GM12878 (cell line): ENCODE measurements around the gene MEIOSIN. TPM values are rescaled to one million over a fixed set of nuclear protein-coding genes. Genes with fewer than 3 reads are reported as not detected.

Experiments
- ATF7 ChIP-seq: fragments of 450-650 bp; IDR thresholded peaks from 2 replicates; pipeline ENCODE4 v1.6.1; 2016; ENCODE audit warnings: low read depth, mild to moderate bottlenecking
- CEBPZ ChIP-seq: fragments of 150-350 bp; IDR thresholded peaks from 2 replicates; pipeline ENCODE4 v1.6.1; 2016; ENCODE audit warnings: low read depth, low read length
- EZH2 ChIP-seq: IDR thresholded peaks from 2 replicates; pipeline ENCODE4 v1.6.1; 2012; ENCODE audit warnings: low read depth, mild to moderate bottlenecking, control low read depth, inconsistent platforms, low read length, borderline replicate concordance; ENCODE audit not compliant: control insufficient read depth
- GATAD2B ChIP-seq: fragments of 450-650 bp; conservative IDR thresholded peaks from 2 replicates; pipeline ENCODE4 v1.6.1; 2017; ENCODE audit warnings: low read depth, mild to moderate bottlenecking, moderate library complexity
- HDAC6 ChIP-seq: fragments of 200-600 bp; sonication (generic); IDR thresholded peaks from one replicate; pipeline ENCODE4 v1.8.0; 2017; ENCODE audit warnings: antibody characterized with exemption; ENCODE audit not compliant: unreplicated experiment
- MXI1 ChIP-seq: fragments of 150-350 bp; IDR thresholded peaks from 2 replicates; pipeline ENCODE4 v1.6.1; 2011; ENCODE audit warnings: low read depth, mild to moderate bottlenecking, inconsistent platforms, low read length, improper control_type of control experiment
- MYB ChIP-seq: fragments of 150-350 bp; IDR thresholded peaks from 2 replicates; pipeline ENCODE4 v1.6.1; 2014; ENCODE audit warnings: mild to moderate bottlenecking, low read depth, low read length, borderline replicate concordance
- NFIC ChIP-seq: IDR thresholded peaks from 2 replicates; pipeline ENCODE4 v1.6.1; 2012; ENCODE audit warnings: low read depth, mild to moderate bottlenecking, inconsistent platforms, low read length, moderate library complexity
- NKRF ChIP-seq: fragments of 450-650 bp; conservative IDR thresholded peaks from 2 replicates; pipeline ENCODE4 v1.6.1; 2017; ENCODE audit warnings: mild to moderate bottlenecking, moderate library complexity
- PAX5 ChIP-seq: IDR thresholded peaks from 2 replicates; pipeline ENCODE4 v1.6.1; 2011; ENCODE audit warnings: low read depth, low read length, borderline replicate concordance
- POLR2AphosphoS5 ChIP-seq: IDR thresholded peaks from 2 replicates; pipeline ENCODE4 v1.6.1; 2011; ENCODE audit warnings: mild to moderate bottlenecking, low read length, inconsistent platforms
- SMAD5 ChIP-seq: IDR thresholded peaks from 2 replicates; pipeline ENCODE4 v1.6.1; 2016; ENCODE audit warnings: antibody characterized with exemption, low read depth
- SMC3 ChIP-seq: IDR thresholded peaks from 2 replicates; pipeline ENCODE4 v1.6.1; 2011; ENCODE audit warnings: low read length, improper control_type of control experiment, borderline replicate concordance
- TARDBP ChIP-seq: IDR thresholded peaks from 2 replicates; pipeline ENCODE4 v1.6.1; 2016; ENCODE audit warnings: borderline replicate concordance
- ZBED1 ChIP-seq: IDR thresholded peaks from 2 replicates; pipeline ENCODE4 v1.6.1; 2016; ENCODE audit warnings: borderline replicate concordance
- ZBTB40 ChIP-seq: fragments of 450-650 bp; IDR thresholded peaks from 2 replicates; pipeline ENCODE4 v1.6.1; 2016; ENCODE audit warnings: mild to moderate bottlenecking, moderate library complexity, borderline replicate concordance
- ZNF217 ChIP-seq: fragments of 450-650 bp; IDR thresholded peaks from 2 replicates; pipeline ENCODE4 v1.6.1; 2017; ENCODE audit warnings: antibody characterized with exemption, mild to moderate bottlenecking
- ZNF384 ChIP-seq: IDR thresholded peaks from 2 replicates; pipeline ENCODE4 v1.6.1; 2012; ENCODE audit warnings: low read depth, mild to moderate bottlenecking, low read length, improper control_type of control experiment, borderline replicate concordance
- polyA plus RNA-seq, 11 experiments: library from polyadenylated mRNA; depleted of rRNA in 4 of 11; unstranded in 6 of 11; stranded (reverse) in 5 of 11; fragments of >200 nt; fragmentation: Nextera tagmentation in 4 of 11; fragmentation: Illumina TruSeq in 1 of 11; extraction: Ambion mirVana in 4 of 11; extraction: Trizol in 1 of 11; gene quantifications; 1 replicate in 1 of 11; 2 replicates in 10 of 11; pipeline versions ENCODE4 v1.2.1 to v1.2.3, GENCODE V29; 2011 to 2016; ENCODE audit warnings: inconsistent platforms in 2 of 11, missing spikeins in 2 of 11, low read depth in 1 of 11
- total RNA-seq, 4 experiments: library from RNA; depleted of rRNA in 3 of 4; stranded (reverse); fragments of >200 nt in 3 of 4; fragmentation: Illumina TruSeq in 1 of 4; extraction: Trizol in 1 of 4; gene quantifications; 2 replicates each; pipeline versions ENCODE4 v1.2.1 to v1.2.3, GENCODE V29; 2013 to 2021
- TF ChIP-seq, protein P1 (sequence below): IDR thresholded peaks from 2 replicates; pipeline ENCODE4 v1.6.1; 2012; ENCODE audit warnings: low read depth, low read length, improper control_type of control experiment

Gene MEIOSIN
- total and polyA plus RNA-seq, 10 of the 15 experiments (the other 5 are each of a cell fraction or from before 2014, with no cell fraction given) = 0.05 to 0.66 (median 0.14) TPM; not detected in 4

DNA sequence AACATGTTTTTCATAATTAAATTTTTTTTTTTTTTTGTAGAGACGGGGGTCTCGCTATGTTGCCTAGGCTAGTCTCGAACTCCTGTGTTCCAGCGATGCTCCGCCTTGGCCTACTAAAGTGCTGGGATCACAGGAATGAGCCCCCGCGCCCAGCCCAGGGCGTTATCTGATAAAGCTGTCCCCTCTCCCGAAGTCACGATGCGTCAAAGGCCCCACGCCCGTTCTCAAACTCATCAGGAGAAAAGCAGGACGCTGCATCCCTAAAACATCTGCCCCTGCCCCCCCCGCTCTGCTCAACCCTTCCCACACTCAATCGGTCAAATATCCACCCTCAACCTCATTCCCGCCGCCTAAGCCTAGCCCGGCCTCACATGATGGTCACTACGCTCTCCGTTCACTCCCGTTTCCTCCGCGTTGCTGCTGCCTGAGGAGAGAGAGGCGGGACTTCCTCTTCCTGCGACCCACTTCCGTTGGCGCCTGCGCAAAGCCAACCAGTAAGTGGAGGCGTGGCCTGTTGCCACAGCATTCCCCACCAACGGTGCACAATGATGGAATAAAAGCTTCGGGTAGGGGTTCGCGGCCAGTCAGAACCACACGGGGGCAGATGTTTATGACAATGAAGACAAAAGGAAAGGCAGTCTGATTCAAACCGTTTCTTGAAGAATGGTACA lies 41.6 kb upstream of the MEIOSIN start, which contains the start of gene SNRPD2 (continued):
- TF ChIP-seq CEBPZ (no peak), ZBED1 (no peak), NFIC (no peak), TARDBP (no peak), MXI1 (peak; percentile 91), HDAC6 (no peak), SMC3 (no peak), EZH2 (no peak), MYB (no peak), GATAD2B (no peak; the same call in 1 of the 2 replicates), SMAD5 (peak; percentile 96), ZNF217 (no peak), POLR2AphosphoS5 (peak; percentile 97), ZBTB40 (peak; percentile 95), PAX5 (no peak), ATF7 (no peak), ZNF384 (no peak), NKRF (peak; percentile 100)
- TF ChIP-seq, protein P1, sequence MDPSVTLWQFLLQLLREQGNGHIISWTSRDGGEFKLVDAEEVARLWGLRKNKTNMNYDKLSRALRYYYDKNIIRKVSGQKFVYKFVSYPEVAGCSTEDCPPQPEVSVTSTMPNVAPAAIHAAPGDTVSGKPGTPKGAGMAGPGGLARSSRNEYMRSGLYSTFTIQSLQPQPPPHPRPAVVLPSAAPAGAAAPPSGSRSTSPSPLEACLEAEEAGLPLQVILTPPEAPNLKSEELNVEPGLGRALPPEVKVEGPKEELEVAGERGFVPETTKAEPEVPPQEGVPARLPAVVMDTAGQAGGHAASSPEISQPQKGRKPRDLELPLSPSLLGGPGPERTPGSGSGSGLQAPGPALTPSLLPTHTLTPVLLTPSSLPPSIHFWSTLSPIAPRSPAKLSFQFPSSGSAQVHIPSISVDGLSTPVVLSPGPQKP = peak; percentile 27
